CD4-positive, alpha-beta memory T cell (primary cell): ENCODE results near the gene C1GALT1. TPM values are rescaled to one million over a fixed set of nuclear protein-coding genes. Genes with fewer than 3 reads are reported as not detected.

Experiments used
- CTCF ChIA-PET: fragments of 350-600 bp; sonication (Branson Sonifier 250); formaldehyde crosslinking; loops from one replicate; lab custom pipeline; 2021; ENCODE audit warnings: inconsistent platforms; ENCODE audit not compliant: partially characterized antibody; lab: Charles Lee
- POLR2A ChIA-PET: fragments of 350-600 bp; sonication (Branson Sonifier 250); formaldehyde crosslinking; loops from one replicate; lab custom pipeline; 2021; ENCODE audit not compliant: partially characterized antibody; lab: Charles Lee
- DNase-seq, 5 donors: peaks; one replicate each; pipeline versions ENCODE4 v3.0.0 to v3.0.0-alpha.2; 2020 to 2022; ENCODE audit warnings: mixed read lengths in 1 of 5
- H3K27ac ChIP-seq: one replicate; pipeline ENCODE4 v1.7.0; 2013; ENCODE audit warnings: low read depth, low read length
- H3K27me3 ChIP-seq: 2 replicates; pipeline ENCODE4 v1.7.0; 2013; ENCODE audit warnings: mild to moderate bottlenecking, low read length, moderate library complexity; ENCODE audit not compliant: insufficient read depth
- H3K36me3 ChIP-seq: 2 replicates; pipeline ENCODE4 v1.7.0; 2013; ENCODE audit warnings: mild to moderate bottlenecking, low read length, moderate library complexity; ENCODE audit not compliant: insufficient read depth
- H3K4me1 ChIP-seq: 2 replicates; pipeline ENCODE4 v1.7.0; 2013; ENCODE audit warnings: mild to moderate bottlenecking, low read length, moderate library complexity; ENCODE audit not compliant: insufficient read depth
- H3K4me3 ChIP-seq, 2 donors: one replicate each; pipeline ENCODE4 v1.7.0; 2013; ENCODE audit warnings: low read length in 2 of 2, mild to moderate bottlenecking in 1 of 2
- H3K9me3 ChIP-seq, 2 donors: one replicate each; pipeline ENCODE4 v1.7.0; 2013; ENCODE audit warnings: low read length in 2 of 2, control low read depth in 1 of 2; ENCODE audit not compliant: control insufficient read depth in 1 of 2
- H3K27ac Mint-ChIP-seq, 7 donors: one replicate each; pipeline ENCODE4 v1.8.0; 2020 to 2021; ENCODE audit warnings: mixed read lengths in 7 of 7, mild to moderate bottlenecking in 6 of 7, inconsistent platforms in 3 of 7, moderate library complexity in 3 of 7
- H3K27me3 Mint-ChIP-seq, 2 donors: one replicate each; pipeline ENCODE4 v1.8.0; 2020 to 2021; ENCODE audit warnings: mixed read lengths in 2 of 2
- H3K36me3 Mint-ChIP-seq, 2 donors: one replicate each; pipeline ENCODE4 v1.8.0; 2020 to 2021; ENCODE audit warnings: mixed read lengths in 2 of 2, inconsistent platforms in 1 of 2, mild to moderate bottlenecking in 1 of 2
- H3K4me1 Mint-ChIP-seq, 4 donors: one replicate each; pipeline ENCODE4 v1.8.0; 2020 to 2021; ENCODE audit warnings: mixed read lengths in 4 of 4, mild to moderate bottlenecking in 1 of 4
- H3K4me3 Mint-ChIP-seq, 8 donors: one replicate each; pipeline ENCODE4 v1.8.0; 2020 to 2021; ENCODE audit warnings: mixed read lengths in 8 of 8, mild to moderate bottlenecking in 7 of 8, moderate library complexity in 6 of 8, inconsistent platforms in 3 of 8
- H3K9me3 Mint-ChIP-seq, 8 donors: one replicate each; pipeline ENCODE4 v1.8.0; 2020 to 2021; ENCODE audit warnings: mixed read lengths in 8 of 8, mild to moderate bottlenecking in 5 of 8, inconsistent platforms in 3 of 8, moderate library complexity in 1 of 8
- intact Hi-C: fragments of 100-400 bp; cut with micrococcal nuclease; formaldehyde crosslinking; loops from one replicate; pipeline ENCODE4 v1.15.1; 2023
- polyA plus RNA-seq, 2 donors: library from polyadenylated mRNA; unstranded; fragments of 300-500 nt; fragmentation: Illumina TruSeq; gene quantifications; one replicate each; pipeline ENCODE4 v1.2.3, GENCODE V29; 2021
- total RNA-seq, 2 experiments: library from RNA; stranded (reverse); gene quantifications; one replicate each; pipeline ENCODE4 v1.2.3, GENCODE V29; 2021

The C1GALT1 gene
- total and polyA plus RNA-seq, 4 experiments from 2014 or later, result 54.6 to 68.5 (median 58.6) TPM

DNA sequence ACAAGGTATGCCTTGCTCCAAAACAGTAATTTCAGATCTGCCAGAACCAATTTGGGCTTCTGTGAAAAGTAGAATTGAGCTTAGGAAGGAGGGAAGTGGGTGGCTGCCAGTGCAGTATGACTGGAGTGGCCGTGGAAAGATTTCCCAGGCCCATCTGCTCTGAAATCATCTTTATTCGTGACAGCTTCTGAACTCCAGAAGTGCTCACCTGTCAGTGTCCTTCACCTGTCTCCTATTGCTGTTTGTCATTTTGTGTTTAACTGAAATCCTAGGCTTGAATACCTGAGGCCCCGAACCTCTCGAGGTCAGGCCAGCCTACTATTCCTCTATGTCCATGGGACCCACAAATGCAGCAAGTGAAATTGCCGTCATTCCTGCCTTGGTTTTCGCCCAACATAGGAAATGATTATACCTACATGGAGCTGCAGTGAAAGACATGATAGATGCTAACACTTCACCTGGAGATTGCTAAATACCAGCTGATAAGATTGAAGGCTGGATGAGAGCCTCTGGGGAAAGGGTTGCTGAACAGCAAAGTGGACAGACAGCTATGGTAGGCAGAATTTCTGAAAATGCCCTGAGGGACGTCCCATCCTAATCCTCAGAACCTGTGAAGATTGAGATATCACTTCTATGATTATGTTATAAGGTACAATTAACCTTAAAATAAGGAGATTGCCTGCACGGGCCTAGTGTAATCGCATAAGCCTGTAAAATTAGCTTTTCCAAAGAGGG, 82.1 kb downstream of the C1GALT1 start:
- intact Hi-C loops, result no loop called here
- peaks cover 2 to 19% (median 8%) of the 10 kb centered on the region in 4 donors for H3K4me1 Mint-ChIP-seq
- POLR2A ChIA-PET, result interaction anchor here (1.2 kb wide), 1 partner anchor 11 kb away, joined by 4 read pairs; no protein-coding TSS in a partner anchor
- no peak overlapping the region for H3K4me3 Mint-ChIP-seq
- Histone ChIP-seq H3K36me3 (no peaks in the 10 kb centered on the region), H3K4me1 (peaks cover 4% of the 10 kb centered on the region), H3K9me3 (no peaks in the 10 kb centered on the region), H3K27me3 (no peaks in the 10 kb centered on the region), H3K4me3 (no peak overlapping the region), H3K27ac (no peak overlapping the region)
- peaks cover 0 to 4% of the 10 kb centered on the region in 2 donors for H3K36me3 Mint-ChIP-seq
- CTCF ChIA-PET, result interaction anchor here (0.9 kb wide), 1 partner anchor 159 kb away, joined by 3 read pairs; no protein-coding TSS in a partner anchor
- H3K27me3 Mint-ChIP-seq, result no peaks in the 10 kb centered on the region
- H3K27ac Mint-ChIP-seq, result no peak overlapping the region
- peaks cover 0 to 12% (median 0%) of the 10 kb centered on the region in 8 donors for H3K9me3 Mint-ChIP-seq
- no peak for DNase-seq

DNA sequence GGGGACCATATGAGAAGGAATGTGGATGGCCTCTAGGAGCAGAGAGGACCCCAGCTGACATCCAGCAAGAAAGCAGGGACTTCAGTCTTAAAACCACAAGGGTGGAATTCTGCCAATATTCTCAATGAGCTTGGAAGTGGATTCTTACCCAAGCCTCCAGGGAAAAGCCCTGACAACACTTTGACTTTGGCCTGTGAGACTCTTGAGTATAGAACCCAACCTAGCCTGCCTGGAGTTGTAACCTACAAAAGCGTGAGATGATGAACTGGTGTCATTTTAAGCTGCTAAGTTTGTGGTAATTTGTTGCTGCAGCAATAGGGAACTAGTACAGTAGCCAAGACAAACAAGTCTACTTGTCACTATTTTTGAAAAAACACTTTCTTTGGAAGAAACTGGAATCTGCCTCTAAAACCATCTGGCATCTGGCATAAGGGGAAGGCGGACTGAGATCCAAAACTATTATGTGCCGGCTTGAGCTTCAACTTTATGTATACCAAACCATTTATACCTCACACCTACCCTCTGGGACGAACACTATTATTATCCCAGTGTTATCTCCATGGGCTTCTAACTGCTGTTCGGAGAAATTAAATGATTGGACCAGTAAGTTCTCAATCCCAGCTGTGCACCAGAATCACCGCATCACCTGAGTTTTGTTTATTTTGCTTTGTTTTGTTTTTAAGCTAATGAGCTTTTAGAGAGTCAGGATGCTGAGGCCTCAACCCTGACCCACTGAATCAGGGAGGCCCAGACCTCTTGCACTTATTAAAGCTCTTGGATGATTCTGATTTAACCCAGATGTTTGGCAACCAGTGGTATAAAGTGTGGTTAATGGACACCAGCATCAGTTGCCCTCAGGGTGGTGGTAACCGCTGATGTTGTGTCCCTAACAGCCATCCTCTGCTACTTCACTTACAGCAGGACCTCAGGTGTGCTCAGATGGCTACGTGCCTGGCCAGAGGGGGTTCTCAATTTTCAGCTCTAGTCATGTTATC, 83.0 kb downstream of the C1GALT1 start:
- H3K4me1 ChIP-seq, result no peaks in the 10 kb centered on the region
- peaks cover 0 to 11% (median 0%) of the 10 kb centered on the region in 8 donors for H3K9me3 Mint-ChIP-seq
- H3K4me3 Mint-ChIP-seq, result no peak overlapping the region
- no peak overlapping the region for H3K27ac ChIP-seq
- H3K4me1 Mint-ChIP-seq, result peaks cover 2 to 10% (median 2%) of the 10 kb centered on the region in 4 donors
- H3K27me3 ChIP-seq, result no peaks in the 10 kb centered on the region
- no peaks in the 10 kb centered on the region for H3K36me3 ChIP-seq
- H3K9me3 ChIP-seq, result no peaks in the 10 kb centered on the region
- intact Hi-C loops, result no loop called here
- no peak overlapping the region for H3K4me3 ChIP-seq
- H3K27ac Mint-ChIP-seq, result peak overlapping the region in 1 of 7 donors; percentile 12
- ChIA-PET POLR2A (interaction anchor here (1.2 kb wide), 1 partner anchor 11 kb away, joined by 4 read pairs; no protein-coding TSS in a partner anchor), CTCF (interaction anchor here (0.6 to 1.2 kb wide), 2 partner anchors 13 to 24 kb away, joined by 3 read pairs; no protein-coding TSS in a partner anchor)
- H3K36me3 Mint-ChIP-seq, result peaks cover 0 to 4% of the 10 kb centered on the region in 2 donors
- no peak for DNase-seq
- peaks cover 0 to 2% of the 10 kb centered on the region in 2 donors for H3K27me3 Mint-ChIP-seq

- H3K4me1 Mint-ChIP-seq, result peaks cover 0 to 6% (median 2%) of the 10 kb centered on the region in 4 donors
- no peaks in the 10 kb centered on the region for H3K36me3 ChIP-seq
- CTCF ChIA-PET, result no interaction called here
Observed at GRCh38 chr7:7266257-7266881, 84.0 kb downstream of the C1GALT1 start.

DNA sequence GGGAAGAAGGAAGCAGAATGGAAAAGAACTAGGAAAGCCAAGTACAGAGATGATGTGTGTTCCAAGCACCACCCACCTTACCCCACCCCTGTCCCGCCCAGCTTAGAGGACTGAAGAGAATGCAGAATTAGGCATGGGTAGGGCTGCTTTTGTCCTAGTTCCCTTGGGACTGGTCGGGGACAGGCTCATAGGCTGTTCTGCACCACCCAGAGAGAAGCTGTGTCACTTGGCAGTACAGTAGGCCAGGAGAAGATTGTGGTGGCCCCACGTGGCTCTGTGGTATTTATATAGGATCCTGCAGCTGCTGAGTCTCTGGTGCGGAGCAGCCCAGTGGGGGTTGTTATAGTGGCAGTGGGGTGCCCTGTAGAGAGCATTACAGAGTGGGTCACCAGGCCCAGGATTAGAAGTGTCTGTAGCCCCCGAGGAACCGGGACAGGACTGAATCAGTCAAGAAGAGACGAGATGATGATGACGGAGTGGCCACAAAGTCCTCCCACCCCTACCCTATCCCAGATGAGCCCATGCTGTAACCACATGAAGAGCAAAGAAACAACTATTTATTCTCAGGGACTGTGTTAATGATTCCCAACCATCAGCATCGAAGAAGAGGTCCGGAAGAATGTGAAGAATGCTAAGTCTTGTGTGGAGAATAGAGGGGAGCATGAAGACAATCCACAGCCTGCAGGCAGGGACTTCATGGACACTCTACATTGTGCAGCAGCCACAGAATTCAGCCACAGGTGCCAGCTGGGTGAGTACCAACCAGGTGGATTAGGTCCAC, 88.9 kb downstream of the C1GALT1 start:
- no peaks in the 10 kb centered on the region for H3K36me3 Mint-ChIP-seq
- intact Hi-C loops, result no loop called here
- ChIA-PET CTCF (interaction anchor here (0.5 to 1.0 kb wide), 2 partner anchors 168 to 270 kb away, joined by 3 read pairs; no protein-coding TSS in a partner anchor), POLR2A (interaction anchor here (0.7 kb wide), 1 partner anchor 877 kb away, joined by 3 read pairs; no protein-coding TSS in a partner anchor)
- peaks cover 0 to 2% (median 0%) of the 10 kb centered on the region in 8 donors for H3K9me3 Mint-ChIP-seq
- H3K9me3 ChIP-seq, result no peaks in the 10 kb centered on the region
- no peak for DNase-seq
- H3K27me3 ChIP-seq, result no peaks in the 10 kb centered on the region
- no peak overlapping the region for H3K27ac Mint-ChIP-seq
- H3K4me1 ChIP-seq, result no peaks in the 10 kb centered on the region
- H3K4me3 Mint-ChIP-seq, result no peak overlapping the region
- H3K4me3 ChIP-seq, result no peak overlapping the region
- H3K4me1 Mint-ChIP-seq, result no peaks in the 10 kb centered on the region
- peaks cover 5 to 9% of the 10 kb centered on the region in 2 donors for H3K27me3 Mint-ChIP-seq
- no peaks in the 10 kb centered on the region for H3K36me3 ChIP-seq
- H3K27ac ChIP-seq, result no peak overlapping the region

More at GRCh38 chr7:7266257-7266881, 84.0 kb downstream of the C1GALT1 start:
- Histone ChIP-seq H3K4me3 (no peak overlapping the region), H3K4me1 (no peaks in the 10 kb centered on the region), H3K27me3 (no peaks in the 10 kb centered on the region), H3K27ac (no peak overlapping the region), H3K9me3 (no peaks in the 10 kb centered on the region)
- POLR2A ChIA-PET, result no interaction called here
- Mint-ChIP-seq H3K4me3 (no peak overlapping the region), H3K27me3 (peaks cover 4 to 5% of the 10 kb centered on the region in 2 donors), H3K9me3 (peaks cover 0 to 4% (median under 1%) of the 10 kb centered on the region in 8 donors), H3K36me3 (peaks cover 0 to 3% of the 10 kb centered on the region in 2 donors), H3K27ac (peak overlapping the region in 1 of 7 donors; percentile 51)
- DNase-seq, result no peak
- intact Hi-C loops, result no loop called here

DNA sequence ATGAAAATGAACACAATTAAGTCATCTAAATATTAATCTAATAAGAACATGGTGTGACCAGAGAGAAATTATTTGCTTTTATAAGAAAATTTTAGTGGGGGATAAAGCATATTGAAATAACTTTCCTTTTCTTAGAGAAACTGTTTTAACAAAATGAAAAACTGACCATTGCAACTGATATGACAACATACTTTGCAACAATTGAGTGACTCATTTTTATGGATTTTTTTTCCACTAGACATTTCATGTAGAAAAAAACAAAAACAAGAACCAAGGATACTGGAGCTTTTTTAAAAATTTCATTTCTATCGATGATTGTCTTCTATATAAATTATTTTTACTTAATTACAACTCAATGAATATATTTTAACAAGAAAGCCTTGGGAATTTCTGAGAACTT, 90.0 kb downstream of the C1GALT1 start:
- H3K36me3 Mint-ChIP-seq, result no peaks in the 10 kb centered on the region
- ChIA-PET POLR2A (no interaction called here), CTCF (interaction anchor here (1.5 kb wide), 1 partner anchor 12 kb away, joined by 5 read pairs; no protein-coding TSS in a partner anchor)
- peaks cover 7 to 9% of the 10 kb centered on the region in 2 donors for H3K27me3 Mint-ChIP-seq
- peaks cover 0 to 2% (median 0%) of the 10 kb centered on the region in 8 donors for H3K9me3 Mint-ChIP-seq
- H3K27ac ChIP-seq, result no peak overlapping the region
- H3K36me3 ChIP-seq, result no peaks in the 10 kb centered on the region
- H3K4me1 ChIP-seq, result no peaks in the 10 kb centered on the region
- no peaks in the 10 kb centered on the region for H3K27me3 ChIP-seq
- H3K4me1 Mint-ChIP-seq, result no peaks in the 10 kb centered on the region
- no peak for DNase-seq
- no peaks in the 10 kb centered on the region for H3K9me3 ChIP-seq
- no peak overlapping the region for H3K4me3 ChIP-seq
- no peak overlapping the region for H3K4me3 Mint-ChIP-seq
- no peak overlapping the region for H3K27ac Mint-ChIP-seq
- intact Hi-C loops, result no loop called here

DNA sequence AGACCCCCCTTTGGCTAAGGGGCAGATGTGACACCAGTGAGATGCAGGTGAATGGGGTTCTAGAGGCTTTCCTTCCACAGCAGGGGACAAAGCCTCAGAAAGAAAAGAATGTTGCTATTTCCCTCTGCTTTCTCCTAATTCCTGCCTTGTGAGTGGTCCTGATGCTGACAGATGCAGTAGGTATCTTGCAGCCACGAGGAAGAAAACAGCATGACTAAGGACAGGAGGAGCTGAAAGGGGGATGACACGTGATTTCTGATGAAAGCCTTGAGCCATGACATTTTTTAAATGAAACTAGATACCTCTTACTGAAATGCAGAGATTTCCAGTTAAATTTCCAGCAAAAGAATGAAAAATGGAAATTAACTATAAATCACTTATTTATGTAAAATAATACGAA, 92.4 kb downstream of the C1GALT1 start:
- DNase-seq, result no peak
- Mint-ChIP-seq H3K36me3 (no peaks in the 10 kb centered on the region), H3K4me3 (no peak overlapping the region), H3K27ac (no peak overlapping the region), H3K27me3 (peaks cover 9% of the 10 kb centered on the region in 2 donors), H3K4me1 (no peaks in the 10 kb centered on the region), H3K9me3 (peaks cover 0 to 6% (median 0%) of the 10 kb centered on the region in 8 donors)
- ChIA-PET POLR2A (no interaction called here), CTCF (no interaction called here)
- intact Hi-C loops, result no loop called here
- Histone ChIP-seq H3K4me1 (no peaks in the 10 kb centered on the region), H3K4me3 (no peak overlapping the region), H3K9me3 (no peaks in the 10 kb centered on the region), H3K27ac (no peak overlapping the region), H3K36me3 (no peaks in the 10 kb centered on the region), H3K27me3 (peaks cover 6% of the 10 kb centered on the region)
